ENCODE data around the gene JAG1. TPM values are rescaled to one million over a fixed set of nuclear protein-coding genes. Genes with fewer than 3 reads are reported as not detected.

Gene JAG1
- polyA plus RNA-seq, 1 donor from 2014 or later = 9.0 TPM

DNA sequence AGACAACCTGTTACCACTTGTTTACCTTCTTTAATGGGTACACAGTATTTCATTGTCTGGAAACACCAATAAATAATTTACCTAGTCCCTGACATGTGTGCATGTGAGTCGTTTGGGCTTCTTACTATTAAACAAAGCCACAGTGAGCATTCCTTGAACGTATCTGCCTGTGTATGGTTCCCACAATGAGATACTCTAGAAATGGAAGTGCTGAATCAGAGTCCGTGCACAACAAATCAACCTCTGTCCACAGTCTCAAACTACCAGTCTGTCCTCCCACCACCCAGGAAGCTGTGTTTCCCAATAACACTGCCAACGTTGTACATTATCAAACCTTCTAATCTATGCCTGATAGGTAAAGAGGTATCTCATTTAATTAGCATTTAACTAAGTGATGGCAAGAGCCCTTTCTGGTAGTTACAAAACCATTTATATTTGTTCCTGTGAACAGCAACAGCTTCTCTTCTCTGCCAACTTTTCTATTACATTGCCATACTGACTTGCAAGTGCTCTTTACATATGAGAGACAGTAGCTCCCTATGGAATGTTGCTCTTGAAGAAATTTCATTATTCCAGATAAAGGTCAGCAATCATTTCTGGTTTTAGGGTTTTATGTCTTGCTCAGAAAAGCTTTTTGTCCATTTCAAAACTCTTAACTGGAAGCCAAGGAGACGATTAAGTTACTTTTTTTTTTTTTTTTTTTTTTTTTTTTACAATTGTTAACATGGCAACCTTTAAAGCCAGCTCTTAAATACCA, 14.7 kb downstream of the JAG1 start:
- no peaks in the 10 kb centered on the region for H3K27me3 ChIP-seq (ENCODE audit: insufficient read depth, low read depth, low read length)
- no peak overlapping the region for H3K27ac ChIP-seq (ENCODE audit: low read length)
- no peak overlapping the region for H3K4me3 ChIP-seq (ENCODE audit: low read length)
- H2AFZ ChIP-seq (ENCODE audit: low read depth, low read length) = no peak overlapping the region
- H4K20me1 ChIP-seq (ENCODE audit: insufficient read depth) = no peaks in the 10 kb centered on the region
- no peak for TF ChIP-seq MXI1 (conservative IDR thresholded peaks at IDR 0.05; ENCODE audit: poor library complexity, severe bottlenecking)
- TF ChIP-seq EP300 (conservative IDR thresholded peaks at IDR 0.05; ENCODE audit: poor library complexity, severe bottlenecking) = no peak
- no peak for TF ChIP-seq RAD21 (conservative IDR thresholded peaks at IDR 0.05)
- TF ChIP-seq, protein P1, sequence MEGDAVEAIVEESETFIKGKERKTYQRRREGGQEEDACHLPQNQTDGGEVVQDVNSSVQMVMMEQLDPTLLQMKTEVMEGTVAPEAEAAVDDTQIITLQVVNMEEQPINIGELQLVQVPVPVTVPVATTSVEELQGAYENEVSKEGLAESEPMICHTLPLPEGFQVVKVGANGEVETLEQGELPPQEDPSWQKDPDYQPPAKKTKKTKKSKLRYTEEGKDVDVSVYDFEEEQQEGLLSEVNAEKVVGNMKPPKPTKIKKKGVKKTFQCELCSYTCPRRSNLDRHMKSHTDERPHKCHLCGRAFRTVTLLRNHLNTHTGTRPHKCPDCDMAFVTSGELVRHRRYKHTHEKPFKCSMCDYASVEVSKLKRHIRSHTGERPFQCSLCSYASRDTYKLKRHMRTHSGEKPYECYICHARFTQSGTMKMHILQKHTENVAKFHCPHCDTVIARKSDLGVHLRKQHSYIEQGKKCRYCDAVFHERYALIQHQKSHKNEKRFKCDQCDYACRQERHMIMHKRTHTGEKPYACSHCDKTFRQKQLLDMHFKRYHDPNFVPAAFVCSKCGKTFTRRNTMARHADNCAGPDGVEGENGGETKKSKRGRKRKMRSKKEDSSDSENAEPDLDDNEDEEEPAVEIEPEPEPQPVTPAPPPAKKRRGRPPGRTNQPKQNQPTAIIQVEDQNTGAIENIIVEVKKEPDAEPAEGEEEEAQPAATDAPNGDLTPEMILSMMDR (IDR thresholded peaks at IDR 0.05; ENCODE audit: poor library complexity, severe bottlenecking) = no peak
- TF ChIP-seq, protein P2, sequence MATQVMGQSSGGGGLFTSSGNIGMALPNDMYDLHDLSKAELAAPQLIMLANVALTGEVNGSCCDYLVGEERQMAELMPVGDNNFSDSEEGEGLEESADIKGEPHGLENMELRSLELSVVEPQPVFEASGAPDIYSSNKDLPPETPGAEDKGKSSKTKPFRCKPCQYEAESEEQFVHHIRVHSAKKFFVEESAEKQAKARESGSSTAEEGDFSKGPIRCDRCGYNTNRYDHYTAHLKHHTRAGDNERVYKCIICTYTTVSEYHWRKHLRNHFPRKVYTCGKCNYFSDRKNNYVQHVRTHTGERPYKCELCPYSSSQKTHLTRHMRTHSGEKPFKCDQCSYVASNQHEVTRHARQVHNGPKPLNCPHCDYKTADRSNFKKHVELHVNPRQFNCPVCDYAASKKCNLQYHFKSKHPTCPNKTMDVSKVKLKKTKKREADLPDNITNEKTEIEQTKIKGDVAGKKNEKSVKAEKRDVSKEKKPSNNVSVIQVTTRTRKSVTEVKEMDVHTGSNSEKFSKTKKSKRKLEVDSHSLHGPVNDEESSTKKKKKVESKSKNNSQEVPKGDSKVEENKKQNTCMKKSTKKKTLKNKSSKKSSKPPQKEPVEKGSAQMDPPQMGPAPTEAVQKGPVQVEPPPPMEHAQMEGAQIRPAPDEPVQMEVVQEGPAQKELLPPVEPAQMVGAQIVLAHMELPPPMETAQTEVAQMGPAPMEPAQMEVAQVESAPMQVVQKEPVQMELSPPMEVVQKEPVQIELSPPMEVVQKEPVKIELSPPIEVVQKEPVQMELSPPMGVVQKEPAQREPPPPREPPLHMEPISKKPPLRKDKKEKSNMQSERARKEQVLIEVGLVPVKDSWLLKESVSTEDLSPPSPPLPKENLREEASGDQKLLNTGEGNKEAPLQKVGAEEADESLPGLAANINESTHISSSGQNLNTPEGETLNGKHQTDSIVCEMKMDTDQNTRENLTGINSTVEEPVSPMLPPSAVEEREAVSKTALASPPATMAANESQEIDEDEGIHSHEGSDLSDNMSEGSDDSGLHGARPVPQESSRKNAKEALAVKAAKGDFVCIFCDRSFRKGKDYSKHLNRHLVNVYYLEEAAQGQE (IDR thresholded peaks at IDR 0.05; ENCODE audit: borderline replicate concordance) = no peak
- H3K9me2 ChIP-seq (ENCODE audit: insufficient read depth, low read length) = no peaks in the 10 kb centered on the region
- H3K36me3 ChIP-seq (ENCODE audit: insufficient read depth, low read length) = peaks cover 9% of the 10 kb centered on the region
- no peak overlapping the region for H3K9ac ChIP-seq (ENCODE audit: low read length)
- no peaks in the 10 kb centered on the region for H3K79me2 ChIP-seq (replicated peaks; ENCODE audit: insufficient read depth, low read length)
- no peaks in the 10 kb centered on the region for H3K9me3 ChIP-seq (ENCODE audit: low read length)
- no peaks in the 10 kb centered on the region for H3F3A ChIP-seq (ENCODE audit: insufficient read depth, low read length, poor library complexity, severe bottlenecking)
- no peak overlapping the region for H3K4me2 ChIP-seq (ENCODE audit: low read length)

DNA sequence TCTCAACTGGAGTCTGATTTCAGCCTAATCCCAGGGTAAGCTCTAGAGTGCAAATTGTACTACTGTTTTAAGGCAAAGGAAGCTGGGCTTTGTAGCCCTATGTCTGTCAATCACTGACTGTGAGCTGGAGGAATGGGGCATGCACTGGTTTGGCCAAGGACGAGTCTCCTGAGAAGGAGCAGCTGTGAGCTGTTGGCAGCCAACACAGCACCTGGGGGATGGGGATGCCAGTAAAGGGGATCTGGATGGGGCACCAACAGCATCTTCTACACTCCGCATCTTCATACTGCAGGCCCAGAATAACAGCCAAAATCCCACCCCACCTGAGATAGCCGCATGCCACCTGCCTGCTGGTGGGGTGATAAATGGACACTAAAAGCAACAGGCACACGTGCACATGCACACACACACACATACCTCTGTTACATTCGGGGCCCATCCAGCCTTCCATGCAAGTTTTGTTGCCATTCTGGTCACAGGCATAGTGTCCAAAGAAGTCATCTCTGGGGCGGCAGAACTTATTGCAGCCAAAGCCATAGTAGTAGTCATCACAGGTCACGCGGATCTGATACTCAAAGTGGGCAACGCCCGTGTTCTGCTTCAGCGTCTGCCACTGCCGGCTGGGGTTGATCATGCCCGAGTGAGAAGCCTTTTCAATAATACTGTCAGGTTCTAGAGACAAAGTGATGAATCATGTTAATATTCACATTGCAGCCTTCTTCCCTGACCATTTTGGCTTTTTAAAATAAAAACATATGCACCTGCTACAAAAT, 15.6 kb downstream of the JAG1 start:
- peaks cover 9% of the 10 kb centered on the region for H3K36me3 ChIP-seq (ENCODE audit: insufficient read depth, low read length)
- H4K20me1 ChIP-seq (ENCODE audit: insufficient read depth) = no peaks in the 10 kb centered on the region
- H3K9ac ChIP-seq (ENCODE audit: low read length) = no peak overlapping the region
- no peak overlapping the region for H3K4me2 ChIP-seq (ENCODE audit: low read length)
- no peak for TF ChIP-seq MXI1 (conservative IDR thresholded peaks at IDR 0.05; ENCODE audit: poor library complexity, severe bottlenecking)
- TF ChIP-seq, protein P1 (IDR thresholded peaks at IDR 0.05; ENCODE audit: poor library complexity, severe bottlenecking) = no peak
- TF ChIP-seq EZH2 (IDR thresholded peaks at IDR 0.05; ENCODE audit: borderline replicate concordance, insufficient read depth, low read length, poor library complexity, severe bottlenecking) = no peak
- no peak for TF ChIP-seq SMC3 (conservative IDR thresholded peaks at IDR 0.05; ENCODE audit: poor library complexity)
- TF ChIP-seq POLR2AphosphoS5 (IDR thresholded peaks at IDR 0.05) = no peak
- no peak for TF ChIP-seq TAF1 (IDR thresholded peaks at IDR 0.05; ENCODE audit: low read depth)
- TF ChIP-seq, protein P2 (IDR thresholded peaks at IDR 0.05; ENCODE audit: borderline replicate concordance) = no peak
- TF ChIP-seq RAD21 (conservative IDR thresholded peaks at IDR 0.05) = no peak
- no peak for TF ChIP-seq EP300 (conservative IDR thresholded peaks at IDR 0.05; ENCODE audit: poor library complexity, severe bottlenecking)
- no peak overlapping the region for H2AFZ ChIP-seq (ENCODE audit: low read depth, low read length)
- no peak overlapping the region for H3K4me3 ChIP-seq (ENCODE audit: low read length)
- H3K27me3 ChIP-seq (ENCODE audit: insufficient read depth, low read depth, low read length) = no peaks in the 10 kb centered on the region
- H3F3A ChIP-seq (ENCODE audit: insufficient read depth, low read length, poor library complexity, severe bottlenecking) = no peaks in the 10 kb centered on the region
- H3K27ac ChIP-seq (ENCODE audit: low read length) = no peak overlapping the region
- H3K9me3 ChIP-seq (ENCODE audit: low read length) = no peaks in the 10 kb centered on the region
- no peaks in the 10 kb centered on the region for H3K79me2 ChIP-seq (replicated peaks; ENCODE audit: insufficient read depth, low read length)
- no peaks in the 10 kb centered on the region for H3K9me2 ChIP-seq (ENCODE audit: insufficient read depth, low read length)

Measured in neural cell (in vitro differentiated cells).